Neutrophil (primary cell): Measurements from ENCODE around the gene TMEM164.
"Not testable (repeated sequence)": the region's sequence is repeated elsewhere in the genome, so short reads cannot be mapped to it uniquely, and the experiment has no call there.

Source experiments
- H3K27ac ChIP-seq: fragments of 200-600 bp; sonication (generic); 2 replicates; pipeline ENCODE4 v1.5.1; 2016; ENCODE audit warnings: mild to moderate bottlenecking, moderate library complexity
- H3K27me3 ChIP-seq: fragments of 200-600 bp; sonication (generic); 2 replicates; pipeline ENCODE4 v1.6.0; 2016; ENCODE audit warnings: mild to moderate bottlenecking
- H3K36me3 ChIP-seq: fragments of 200-600 bp; sonication (generic); 2 replicates; pipeline ENCODE4 v1.5.1; 2017
- H3K4me1 ChIP-seq, 2 experiments: fragments of 200-600 bp in 1 of 2; sonication (generic) in 1 of 2; 1 replicate in 1 of 2; 2 replicates in 1 of 2; pipeline versions ENCODE4 v1.5.1 to v1.6.1; 2013 to 2016; ENCODE audit warnings: low read depth in 1 of 2, low read length in 1 of 2, mild to moderate bottlenecking in 1 of 2, moderate library complexity in 1 of 2; ENCODE audit not compliant: control insufficient read depth in 1 of 2, insufficient read depth in 1 of 2
- H3K4me3 ChIP-seq, 2 experiments: fragments of 200-600 bp in 1 of 2; sonication (generic) in 1 of 2; 1 replicate in 1 of 2; 2 replicates in 1 of 2; pipeline ENCODE4 v1.5.1; 2013 to 2016; ENCODE audit warnings: low read depth in 1 of 2, low read length in 1 of 2, mild to moderate bottlenecking in 1 of 2, moderate library complexity in 1 of 2
- H3K9me3 ChIP-seq: fragments of 200-600 bp; sonication (generic); 2 replicates; pipeline ENCODE4 v1.5.1; 2016
- CTCF ChIP-seq: fragments of 200-600 bp; sonication (generic); IDR thresholded peaks from 2 replicates; pipeline ENCODE4 v1.5.1; 2016; ENCODE audit warnings: antibody characterized with exemption

The TMEM164 gene

DNA sequence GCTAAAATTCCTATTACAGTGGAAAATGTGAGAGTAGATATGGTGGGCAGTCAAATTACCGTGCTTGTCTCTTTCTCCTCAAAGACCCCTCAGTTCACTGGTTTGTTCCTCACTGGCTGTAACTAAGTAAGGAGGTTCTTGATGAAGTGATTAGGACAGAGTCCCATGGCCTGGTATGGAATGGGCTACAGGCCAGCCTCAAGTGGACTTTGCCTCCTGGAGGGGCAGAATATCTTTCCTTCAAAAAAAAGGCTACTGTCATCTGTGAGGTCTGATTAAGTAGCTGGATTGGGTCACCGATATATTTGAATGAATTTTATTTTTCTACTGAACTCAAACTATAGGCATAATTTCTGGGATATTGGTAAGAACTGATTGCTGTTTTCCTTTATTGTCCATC is 38.5 kb upstream of the TMEM164 start:
- no peak for TF ChIP-seq CTCF
- H3K27me3 ChIP-seq, result no peaks in the 10 kb centered on the region
- H3K27ac ChIP-seq, result no peak overlapping the region
- H3K9me3 ChIP-seq, result no peaks in the 10 kb centered on the region
- H3K4me3 ChIP-seq, result no peak overlapping the region
- H3K4me1 ChIP-seq, result peaks cover 0 to 25% of the 10 kb centered on the region in 2 experiments
- no peaks in the 10 kb centered on the region for H3K36me3 ChIP-seq

- Histone ChIP-seq H3K27me3 (no peaks in the 10 kb centered on the region), H3K4me3 (no peak overlapping the region), H3K27ac (no peak overlapping the region), H3K4me1 (peaks cover 0 to 9% of the 10 kb centered on the region in 2 experiments), H3K9me3 (no peaks in the 10 kb centered on the region), H3K36me3 (no peaks in the 10 kb centered on the region)
- TF ChIP-seq CTCF, result no peak
Observed at GRCh38 chrX:109966246-109966645, 36.7 kb upstream of the TMEM164 start.

DNA sequence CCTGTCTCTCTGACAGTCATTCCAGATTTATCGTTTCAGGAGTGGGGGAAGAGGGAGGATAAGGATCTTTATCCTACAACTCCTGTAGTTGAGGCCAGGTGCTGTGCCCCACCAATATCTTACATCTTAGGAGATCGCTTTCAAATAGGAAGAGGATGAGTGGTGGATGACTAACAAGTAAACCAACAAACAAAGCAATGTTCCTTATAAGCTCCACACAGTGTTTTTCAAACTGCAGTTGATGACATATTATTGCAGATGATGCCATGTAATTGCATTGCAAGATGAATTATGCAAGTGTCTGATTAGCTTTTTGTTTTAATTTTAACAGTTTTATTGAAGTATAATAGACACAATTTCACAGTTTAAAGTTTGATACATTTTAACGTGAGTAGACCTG is 35.8 kb upstream of the TMEM164 start:
- Histone ChIP-seq H3K27me3 (no peaks in the 10 kb centered on the region), H3K9me3 (no peaks in the 10 kb centered on the region), H3K4me3 (no peak overlapping the region), H3K36me3 (no peaks in the 10 kb centered on the region), H3K4me1 (peaks cover 0 to 4% of the 10 kb centered on the region in 2 experiments), H3K27ac (no peak overlapping the region)
- no peak for TF ChIP-seq CTCF

- not testable (repeated sequence) for H3K36me3 ChIP-seq, H3K9me3 ChIP-seq, H3K27ac ChIP-seq, H3K4me1 ChIP-seq, H3K27me3 ChIP-seq, H3K4me3 ChIP-seq
Observed at GRCh38 chrX:109970841-109971240, 32.1 kb upstream of the TMEM164 start.

DNA sequence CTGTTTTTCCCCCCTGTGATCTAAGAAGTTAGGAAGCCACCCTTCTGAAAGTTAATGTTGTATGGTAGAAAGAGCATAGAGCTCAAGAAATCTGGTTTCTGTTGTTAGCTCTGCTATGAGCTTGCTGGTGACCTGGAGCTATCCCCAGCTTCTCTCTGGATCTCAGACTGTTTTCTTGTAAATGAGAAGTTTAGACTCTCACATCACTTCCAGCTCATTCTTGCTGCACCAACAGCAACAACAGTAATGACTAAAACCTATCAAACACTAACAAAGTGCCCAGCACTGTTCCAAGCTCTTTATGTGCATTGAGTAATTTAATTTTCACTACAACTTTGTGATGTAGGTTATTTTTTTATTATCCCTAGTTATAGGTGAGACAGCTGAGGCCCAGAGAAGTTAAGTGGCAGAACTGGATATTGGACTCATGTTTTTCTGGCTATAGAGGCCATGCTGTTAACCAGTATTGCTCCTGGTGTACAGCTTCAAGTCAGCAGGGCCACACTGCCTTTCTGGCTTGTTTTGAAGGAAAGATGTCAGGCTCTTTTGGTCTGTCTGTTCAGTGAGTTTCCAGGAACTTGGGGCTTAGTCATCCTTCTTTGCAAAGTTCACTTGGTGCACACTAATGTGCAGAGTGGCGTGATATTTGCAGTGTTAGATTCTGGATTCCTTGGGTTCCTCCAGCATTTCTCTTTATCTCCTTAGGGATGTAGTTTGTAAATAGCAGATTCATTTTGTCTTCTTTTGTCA is 27.8 kb upstream of the TMEM164 start:
- TF ChIP-seq CTCF, result no peak
- Histone ChIP-seq H3K27ac (no peak overlapping the region), H3K9me3 (no peaks in the 10 kb centered on the region), H3K36me3 (no peaks in the 10 kb centered on the region), H3K27me3 (no peaks in the 10 kb centered on the region), H3K4me1 (no peaks in the 10 kb centered on the region), H3K4me3 (no peak overlapping the region)

GRCh38 chrX:109985210-109985609 is 17.7 kb upstream of the TMEM164 start:
- H3K27ac ChIP-seq, H3K36me3 ChIP-seq, H3K4me3 ChIP-seq, H3K27me3 ChIP-seq, H3K4me1 ChIP-seq, H3K9me3 ChIP-seq: not testable (repeated sequence)

- H3K9me3 ChIP-seq, result no peaks in the 10 kb centered on the region
- H3K4me3 ChIP-seq, result no peak overlapping the region
- H3K27me3 ChIP-seq, result no peaks in the 10 kb centered on the region
- no peaks in the 10 kb centered on the region for H3K36me3 ChIP-seq
- H3K27ac ChIP-seq, result no peak overlapping the region
- no peak for TF ChIP-seq CTCF
- no peaks in the 10 kb centered on the region for H3K4me1 ChIP-seq
Observed at GRCh38 chrX:109987884-109988283, 15.0 kb upstream of the TMEM164 start.
